Karpas-422 (cell line): Measurements from ENCODE around the gene PLPPR5. TPM values are rescaled to one million over a fixed set of nuclear protein-coding genes. Genes with fewer than 3 reads are reported as not detected.

ENCODE experiments used
- DNase-seq: peaks from one replicate; pipeline ENCODE4 v3.0.0-alpha.2; 2015
- H2AFZ ChIP-seq: fragments of 200-600 bp; sonication (generic); 2 replicates; pipeline ENCODE4 v1.6.1; 2014; ENCODE audit warnings: antibody characterized with exemption, low read length, mixed read lengths
- H3K27ac ChIP-seq: fragments of 200-600 bp; sonication (generic); 2 replicates; pipeline ENCODE4 v1.5.1; 2014; ENCODE audit warnings: mild to moderate bottlenecking, low read length, moderate library complexity
- H3K27me3 ChIP-seq: fragments of 200-600 bp; sonication (generic); 2 replicates; pipeline ENCODE4 v1.6.1; 2014; ENCODE audit warnings: low read length, mixed read lengths
- H3K36me3 ChIP-seq: fragments of 200-600 bp; sonication (generic); 2 replicates; pipeline ENCODE4 v1.6.1; 2014; ENCODE audit warnings: low read length, mixed read lengths; ENCODE audit not compliant: insufficient read depth
- H3K4me1 ChIP-seq: fragments of 200-600 bp; sonication (generic); 2 replicates; pipeline ENCODE4 v1.6.1; 2014; ENCODE audit warnings: mild to moderate bottlenecking, low read length, mixed read lengths
- H3K4me2 ChIP-seq: fragments of 200-600 bp; sonication (generic); 2 replicates; pipeline ENCODE4 v1.6.1; 2014; ENCODE audit warnings: low read length, low read depth, mild to moderate bottlenecking; ENCODE audit not compliant: poor library complexity, severe bottlenecking
- H3K4me3 ChIP-seq: fragments of 200-600 bp; sonication (generic); 2 replicates; pipeline ENCODE4 v1.5.1; 2014; ENCODE audit warnings: mild to moderate bottlenecking, antibody characterized with exemption, low read length, mixed read lengths
- H3K79me2 ChIP-seq: fragments of 200-600 bp; sonication (generic); 2 replicates; pipeline ENCODE4 v1.6.1; 2014; ENCODE audit warnings: mild to moderate bottlenecking, low read length, mixed read lengths
- H3K9ac ChIP-seq: fragments of 200-600 bp; sonication (generic); 2 replicates; pipeline ENCODE4 v1.6.0; 2014; ENCODE audit warnings: low read length
- H3K9me2 ChIP-seq: fragments of 200-600 bp; sonication (generic), shearing (Covaris generic); replicated peaks from 2 replicates; pipeline ENCODE4 v1.6.0; 2014; ENCODE audit warnings: mild to moderate bottlenecking, low read length, moderate library complexity; ENCODE audit not compliant: insufficient read depth
- H3K9me3 ChIP-seq: fragments of 300-700, 200-600 bp; sonication (generic); 2 replicates; pipeline ENCODE4 v1.6.1; 2014; ENCODE audit warnings: low read length, mixed read lengths
- H4K20me1 ChIP-seq: fragments of 200-600 bp; sonication (generic); 2 replicates; pipeline ENCODE4 v1.6.1; 2014; ENCODE audit warnings: mild to moderate bottlenecking, antibody characterized with exemption, low read length, low read depth; ENCODE audit not compliant: insufficient read depth
- total RNA-seq: library from RNA; depleted of rRNA; stranded (reverse); fragments of >200 nt; shearing (Covaris generic); gene quantifications from 2 replicates; pipeline ENCODE4 v1.2.3, GENCODE V29; 2014; ENCODE audit warnings: low replicate concordance

PLPPR5 gene
- total RNA-seq, 1 experiment from 2014 or later, result not detected

DNA sequence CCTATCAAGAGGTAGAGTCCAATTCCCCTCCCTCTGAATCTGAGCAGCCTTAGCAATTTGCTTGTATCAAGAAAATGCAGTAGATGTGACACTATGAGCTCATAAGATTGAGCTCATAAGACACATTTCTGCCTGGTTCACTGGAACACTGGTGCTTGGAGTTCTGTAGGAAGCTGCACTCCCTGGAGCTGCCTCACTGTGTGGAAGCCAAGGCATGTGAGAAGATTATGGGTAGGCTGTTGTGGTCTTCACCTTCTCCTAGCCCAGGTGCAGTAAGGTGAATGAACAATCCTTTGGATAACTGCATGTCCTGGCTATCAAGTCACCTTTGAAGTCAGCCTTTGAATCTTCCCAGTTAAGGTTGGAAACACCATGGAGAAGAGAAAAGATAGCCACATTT, 67.3 kb downstream of the PLPPR5 start:
- no peak for DNase-seq
- H3K9me3 ChIP-seq, result no peaks in the 10 kb centered on the region

DNA sequence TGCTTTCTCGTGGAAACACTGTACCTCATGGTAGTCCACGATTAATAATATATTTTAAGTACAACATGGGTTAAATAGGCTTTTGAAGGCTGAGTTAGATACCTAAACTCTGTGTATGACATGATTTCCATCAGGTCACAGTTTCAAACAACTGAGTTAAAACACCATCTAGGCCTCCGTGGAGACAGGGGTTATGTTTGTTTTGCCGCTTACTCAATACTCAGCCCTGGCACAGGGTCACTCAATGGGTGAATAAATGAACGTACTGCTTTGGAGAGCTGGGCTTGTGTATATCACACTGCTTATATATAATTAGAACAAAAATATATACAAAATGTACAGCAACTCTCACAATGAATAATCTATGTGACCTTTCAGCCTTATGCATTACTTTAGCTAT, 72.5 kb downstream of the PLPPR5 start:
- H3K4me2 ChIP-seq, result no peak overlapping the region
- no peak overlapping the region for H3K9ac ChIP-seq
- no peaks in the 10 kb centered on the region for H3K9me2 ChIP-seq
- no peak overlapping the region for H3K4me3 ChIP-seq
- no peaks in the 10 kb centered on the region for H3K4me1 ChIP-seq
- H3K36me3 ChIP-seq, result no peaks in the 10 kb centered on the region
- H3K27ac ChIP-seq, result no peak overlapping the region
- H3K9me3 ChIP-seq, result no peaks in the 10 kb centered on the region
- no peaks in the 10 kb centered on the region for H3K27me3 ChIP-seq
- no peak for DNase-seq
- no peaks in the 10 kb centered on the region for H3K79me2 ChIP-seq
- H4K20me1 ChIP-seq, result no peaks in the 10 kb centered on the region
- H2AFZ ChIP-seq, result no peak overlapping the region

More for the DNA sequence above, 67.3 kb downstream of the PLPPR5 start:
- Histone ChIP-seq H4K20me1 (no peaks in the 10 kb centered on the region; the same call in 1 of the 2 replicates), H3K27ac (no peak overlapping the region), H3K4me3 (no peak overlapping the region), H3K36me3 (no peaks in the 10 kb centered on the region), H3K4me1 (no peaks in the 10 kb centered on the region), H3K79me2 (no peaks in the 10 kb centered on the region), H3K9me2 (no peaks in the 10 kb centered on the region), H3K9ac (no peak overlapping the region), H3K27me3 (no peaks in the 10 kb centered on the region), H2AFZ (no peak overlapping the region), H3K4me2 (no peak overlapping the region)

DNA sequence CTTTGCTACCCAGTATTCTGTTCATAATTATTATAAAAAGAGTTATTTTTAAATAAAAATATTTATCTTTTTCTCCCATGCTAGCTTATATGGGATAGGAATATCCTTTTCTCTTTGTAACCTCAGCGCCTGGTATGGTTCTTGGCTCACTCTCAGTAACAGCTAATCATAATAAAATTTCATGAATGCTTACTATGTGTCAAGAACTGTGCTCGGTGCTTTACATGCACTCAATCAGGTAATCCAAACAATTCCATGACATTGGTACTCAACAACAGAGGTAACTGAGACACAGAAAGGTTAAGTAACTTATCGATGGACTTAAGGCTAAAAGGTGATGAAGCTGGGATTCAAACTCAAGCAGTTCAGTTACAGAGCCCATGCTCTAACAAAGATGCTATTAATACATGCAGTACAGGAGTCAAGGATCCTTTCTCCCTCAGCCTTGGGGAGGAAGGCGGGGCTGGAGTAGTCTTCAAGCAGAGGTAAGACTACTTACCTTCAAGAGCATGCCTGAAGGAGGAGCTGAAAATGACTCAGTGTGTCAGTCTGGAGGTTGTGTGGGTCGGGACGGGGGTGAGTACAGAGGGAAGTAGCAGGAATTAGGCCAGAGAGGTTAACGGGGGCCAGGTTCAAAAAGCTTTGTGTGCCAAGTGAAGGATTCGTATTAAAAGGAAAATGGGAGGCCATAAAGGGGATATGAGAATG, 73.4 kb downstream of the PLPPR5 start:
- no peaks in the 10 kb centered on the region for H3K36me3 ChIP-seq
- H3K9me2 ChIP-seq, result no peaks in the 10 kb centered on the region
- H3K9ac ChIP-seq, result no peak overlapping the region
- H3K79me2 ChIP-seq, result no peaks in the 10 kb centered on the region
- no peaks in the 10 kb centered on the region for H3K9me3 ChIP-seq
- no peak overlapping the region for H3K4me3 ChIP-seq
- H3K4me1 ChIP-seq, result no peaks in the 10 kb centered on the region
- no peak overlapping the region for H3K27ac ChIP-seq
- H3K27me3 ChIP-seq, result no peaks in the 10 kb centered on the region
- H2AFZ ChIP-seq, result no peak overlapping the region
- no peak overlapping the region for H3K4me2 ChIP-seq
- DNase-seq, result no peak
- no peaks in the 10 kb centered on the region for H4K20me1 ChIP-seq

DNA sequence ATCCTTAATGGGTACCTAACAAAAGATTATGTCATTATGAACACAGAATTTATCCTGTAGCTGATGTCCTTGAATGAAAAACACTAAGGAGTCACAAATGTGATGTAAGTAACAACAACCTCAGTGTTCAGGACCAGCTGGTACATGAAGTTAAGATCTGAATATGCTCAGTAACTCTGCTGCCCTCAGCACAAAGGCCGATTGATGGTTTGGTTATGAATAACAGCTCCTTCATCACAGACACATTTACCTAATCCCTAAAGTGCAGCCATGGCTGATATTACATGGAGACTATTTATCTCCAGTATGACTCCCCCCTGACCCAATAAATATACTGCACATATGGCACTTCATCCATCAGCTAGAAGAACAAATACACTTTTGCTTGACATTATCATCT, 75.2 kb downstream of the PLPPR5 start:
- Histone ChIP-seq H3K4me3 (no peak overlapping the region), H3K4me2 (no peak overlapping the region), H3K9me2 (no peaks in the 10 kb centered on the region), H2AFZ (no peak overlapping the region), H3K27ac (no peak overlapping the region), H3K9ac (no peak overlapping the region), H4K20me1 (no peaks in the 10 kb centered on the region), H3K36me3 (no peaks in the 10 kb centered on the region), H3K4me1 (no peaks in the 10 kb centered on the region), H3K9me3 (no peaks in the 10 kb centered on the region), H3K27me3 (no peaks in the 10 kb centered on the region), H3K79me2 (no peaks in the 10 kb centered on the region)
- no peak for DNase-seq

DNA sequence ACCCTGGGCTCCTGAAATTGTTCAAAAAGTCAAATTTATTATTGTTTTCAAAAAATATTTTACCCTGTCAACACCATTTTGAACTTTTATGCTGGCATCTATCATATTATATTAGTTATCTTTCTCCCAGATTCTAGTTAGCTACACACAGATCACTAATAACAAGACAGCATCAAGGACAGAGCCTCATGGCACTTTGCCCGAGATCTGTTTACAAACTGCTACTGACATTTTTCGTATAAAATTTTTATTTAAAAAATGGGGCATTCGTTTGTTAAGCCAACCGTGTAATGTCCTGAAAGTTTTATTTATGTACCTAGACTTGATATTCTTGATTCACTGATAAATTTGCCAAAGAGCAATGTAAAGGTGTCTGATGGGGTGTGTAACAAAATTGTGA, 78.1 kb downstream of the PLPPR5 start:
- no peak overlapping the region for H3K4me3 ChIP-seq
- H3K79me2 ChIP-seq, result no peaks in the 10 kb centered on the region
- DNase-seq, result no peak
- H3K9ac ChIP-seq, result no peak overlapping the region
- no peak overlapping the region for H2AFZ ChIP-seq
- H3K9me2 ChIP-seq, result no peaks in the 10 kb centered on the region
- no peaks in the 10 kb centered on the region for H3K27me3 ChIP-seq
- no peaks in the 10 kb centered on the region for H3K36me3 ChIP-seq
- no peaks in the 10 kb centered on the region for H3K9me3 ChIP-seq
- no peak overlapping the region for H3K4me2 ChIP-seq
- no peak overlapping the region for H3K27ac ChIP-seq
- no peaks in the 10 kb centered on the region for H4K20me1 ChIP-seq
- H3K4me1 ChIP-seq, result no peaks in the 10 kb centered on the region

DNA sequence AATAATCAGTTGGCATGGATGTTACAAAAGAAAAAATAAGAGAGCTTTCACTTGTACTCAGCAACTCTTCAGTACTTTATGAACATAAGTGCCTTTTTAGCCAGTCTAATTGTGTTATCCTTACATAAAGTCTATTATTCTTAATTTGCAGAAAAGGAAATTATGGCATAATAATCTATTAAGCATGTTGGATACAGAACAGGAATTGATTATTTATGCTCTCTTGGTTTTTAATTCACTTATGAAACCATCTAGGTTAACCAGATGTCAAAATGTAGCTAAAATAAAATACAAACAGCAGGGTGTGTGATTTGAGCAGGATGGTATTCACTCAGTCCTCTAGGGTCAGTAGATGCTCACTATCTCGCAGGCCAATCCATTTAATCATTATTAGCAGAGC, 79.7 kb downstream of the PLPPR5 start:
- Histone ChIP-seq H3K79me2 (no peaks in the 10 kb centered on the region), H3K4me1 (no peaks in the 10 kb centered on the region), H3K9ac (no peak overlapping the region), H3K4me2 (no peak overlapping the region), H3K36me3 (no peaks in the 10 kb centered on the region), H3K9me2 (no peaks in the 10 kb centered on the region), H2AFZ (no peak overlapping the region), H3K9me3 (no peaks in the 10 kb centered on the region), H3K27me3 (no peaks in the 10 kb centered on the region), H4K20me1 (no peaks in the 10 kb centered on the region), H3K4me3 (no peak overlapping the region), H3K27ac (no peak overlapping the region)
- no peak for DNase-seq

DNA sequence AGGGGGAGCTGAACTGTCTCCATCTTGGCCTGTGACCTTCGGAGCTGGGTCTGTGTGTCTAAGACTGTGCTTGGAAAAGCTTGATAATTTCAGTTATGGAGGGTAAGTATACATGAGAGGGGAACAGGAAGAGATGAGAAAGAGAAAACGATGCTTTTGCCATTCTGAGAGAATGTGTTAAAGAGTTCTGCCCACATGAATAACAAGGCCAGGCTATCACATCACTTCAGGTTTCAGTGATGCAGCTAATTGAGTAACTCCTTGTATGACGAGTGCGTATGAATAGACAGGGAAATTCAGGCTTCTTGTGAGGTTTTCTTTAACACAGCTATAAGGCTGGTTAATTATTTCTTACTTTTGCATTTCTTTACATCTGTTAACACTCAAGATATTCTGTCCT, 81.0 kb downstream of the PLPPR5 start:
- Histone ChIP-seq H3K9me3 (no peaks in the 10 kb centered on the region), H3K4me3 (no peak overlapping the region), H3K4me2 (no peak overlapping the region), H4K20me1 (no peaks in the 10 kb centered on the region), H3K9me2 (no peaks in the 10 kb centered on the region), H3K4me1 (no peaks in the 10 kb centered on the region), H3K27ac (no peak overlapping the region), H3K27me3 (no peaks in the 10 kb centered on the region), H3K79me2 (no peaks in the 10 kb centered on the region), H3K9ac (no peak overlapping the region), H3K36me3 (no peaks in the 10 kb centered on the region), H2AFZ (no peak overlapping the region)
- no peak for DNase-seq

DNA sequence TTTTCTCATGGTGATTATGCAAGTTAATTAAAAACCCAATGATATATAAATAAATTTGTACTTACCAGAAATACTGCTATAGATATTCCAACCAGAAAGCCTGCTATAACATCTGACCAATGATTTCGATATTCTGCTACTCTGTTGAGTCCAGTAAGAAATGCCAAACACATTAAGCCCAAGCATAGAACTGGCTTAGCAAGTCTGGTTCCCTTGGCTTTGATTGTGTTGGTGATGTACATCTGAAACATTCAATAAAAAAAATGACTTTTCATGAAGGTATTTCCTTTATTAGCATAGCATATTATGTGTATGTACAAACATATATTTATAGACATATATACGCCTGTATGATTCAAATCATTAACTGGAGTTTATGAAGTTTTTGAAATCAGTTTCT, 82.8 kb downstream of the PLPPR5 start:
- no peak overlapping the region for H3K4me2 ChIP-seq
- H3K27ac ChIP-seq, result no peak overlapping the region
- no peak overlapping the region for H3K4me3 ChIP-seq
- no peaks in the 10 kb centered on the region for H4K20me1 ChIP-seq
- no peaks in the 10 kb centered on the region for H3K27me3 ChIP-seq
- H3K36me3 ChIP-seq, result no peaks in the 10 kb centered on the region
- no peaks in the 10 kb centered on the region for H3K9me3 ChIP-seq
- H3K4me1 ChIP-seq, result no peaks in the 10 kb centered on the region
- no peaks in the 10 kb centered on the region for H3K79me2 ChIP-seq
- no peaks in the 10 kb centered on the region for H3K9me2 ChIP-seq
- H3K9ac ChIP-seq, result no peak overlapping the region
- H2AFZ ChIP-seq, result no peak overlapping the region
- no peak for DNase-seq
